COR-L47 (cell line): ENCODE data around the gene PMEPA1.
A peak's percentile ranks its signal among the peaks of the same experiment; 100 is the strongest.

ENCODE experiments used
- DNase-seq: peaks from one replicate; lab custom pipeline; 2025; lab: John Stamatoyannopoulos, UW

PMEPA1 gene

DNA sequence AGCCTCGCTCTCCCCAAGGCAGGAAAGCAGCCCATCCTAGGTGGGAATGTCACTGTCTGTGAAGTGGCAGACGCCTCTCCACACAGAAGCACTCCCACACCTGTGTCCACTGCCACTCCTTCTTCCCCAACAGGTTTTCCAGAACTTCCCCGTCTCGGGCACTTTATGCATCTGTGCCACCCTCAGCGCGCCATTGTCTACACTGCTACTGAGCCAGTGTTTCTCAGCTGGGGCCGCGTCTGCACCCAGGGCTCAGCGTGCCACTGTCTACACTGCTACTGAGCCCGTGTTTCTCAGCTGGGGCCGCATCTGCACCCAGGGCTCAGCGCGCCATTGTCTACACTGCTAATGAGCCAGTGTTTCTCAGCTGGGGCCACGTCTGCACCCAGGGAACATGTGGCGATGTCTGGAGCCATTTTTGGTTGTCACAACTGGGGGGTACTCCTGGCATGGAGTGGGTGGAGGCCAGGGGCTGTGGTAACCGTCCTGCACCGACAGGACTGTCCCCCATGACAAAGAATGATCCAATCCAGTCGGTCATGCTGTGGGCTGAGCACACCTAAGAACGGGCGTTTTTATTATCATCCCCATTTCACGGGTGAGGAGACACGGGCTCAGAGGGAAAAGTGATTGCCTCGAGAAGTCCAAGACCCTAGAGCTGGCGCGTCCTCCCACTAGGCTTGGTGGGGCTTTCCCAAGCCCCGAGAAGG, 47.9 kb downstream of the PMEPA1 start:
- no peak for DNase-seq

DNA sequence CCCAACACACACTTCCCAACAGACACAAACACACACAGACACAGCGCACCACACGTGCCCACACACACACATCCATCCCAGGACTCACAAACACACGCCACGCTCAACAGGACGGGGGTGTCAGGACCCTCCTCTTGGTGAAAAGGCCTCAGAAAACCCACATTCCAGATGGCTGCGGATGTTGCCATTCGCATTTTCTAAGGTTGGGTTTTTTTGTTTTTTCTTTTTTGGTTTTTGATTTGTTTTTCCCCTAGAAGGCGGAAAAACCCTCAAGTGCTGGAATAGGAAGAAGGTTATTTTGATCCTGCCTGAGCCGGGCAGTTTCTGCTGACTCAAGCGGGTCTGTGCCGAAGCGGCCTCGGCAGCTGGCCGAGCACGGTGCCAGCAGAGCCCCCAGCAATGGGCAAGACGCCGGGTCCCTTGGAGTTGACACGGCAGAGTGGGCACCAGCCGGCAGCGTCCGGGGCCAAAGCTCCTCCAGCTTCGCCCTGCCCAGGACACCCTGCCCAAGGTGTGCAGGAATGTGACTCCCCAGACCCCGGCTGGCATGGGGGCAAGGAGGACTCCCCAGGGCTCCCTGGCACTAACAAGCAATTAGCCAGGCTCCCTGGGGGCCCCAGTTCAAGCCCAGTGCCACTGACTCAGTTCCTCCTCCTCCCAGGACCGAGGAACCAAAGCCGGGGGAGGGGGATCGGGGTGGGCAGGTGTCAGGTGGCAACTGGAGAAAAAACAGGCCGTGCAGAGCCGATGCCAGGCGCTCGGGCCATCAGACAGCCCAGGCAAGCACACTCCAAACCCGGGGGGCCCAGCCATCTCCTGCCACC, 48.7 kb downstream of the PMEPA1 start:
- no peak for DNase-seq

DNA sequence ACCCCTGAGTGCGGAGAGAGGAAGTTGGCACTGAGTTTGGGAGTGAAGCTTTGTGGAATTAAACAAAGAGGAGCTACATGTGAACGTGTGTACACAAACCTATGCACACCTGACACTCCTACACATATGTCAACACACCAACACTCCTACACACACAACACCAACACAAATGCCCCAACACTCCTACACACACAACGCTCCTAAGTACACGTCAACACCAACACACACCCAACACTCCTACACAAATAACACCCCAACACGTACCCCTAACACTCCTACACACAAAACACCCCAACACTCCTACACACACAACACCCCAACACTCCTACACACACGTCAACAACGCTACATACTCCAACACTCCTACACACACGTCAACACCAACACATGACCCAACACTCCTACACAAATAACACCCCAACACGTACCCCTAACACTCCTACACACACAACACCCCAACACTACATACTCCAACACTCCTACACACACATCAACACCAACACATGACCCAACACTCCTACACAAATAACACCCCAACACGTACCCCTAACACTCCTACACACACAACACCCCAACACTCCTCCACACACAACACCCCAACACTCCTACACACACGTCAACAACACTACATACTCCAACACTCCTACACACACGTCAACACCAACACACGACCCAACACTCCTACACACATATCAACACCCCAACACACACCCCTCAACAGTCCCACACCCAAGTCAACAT, 49.5 kb downstream of the PMEPA1 start:
- no peak for DNase-seq

DNA sequence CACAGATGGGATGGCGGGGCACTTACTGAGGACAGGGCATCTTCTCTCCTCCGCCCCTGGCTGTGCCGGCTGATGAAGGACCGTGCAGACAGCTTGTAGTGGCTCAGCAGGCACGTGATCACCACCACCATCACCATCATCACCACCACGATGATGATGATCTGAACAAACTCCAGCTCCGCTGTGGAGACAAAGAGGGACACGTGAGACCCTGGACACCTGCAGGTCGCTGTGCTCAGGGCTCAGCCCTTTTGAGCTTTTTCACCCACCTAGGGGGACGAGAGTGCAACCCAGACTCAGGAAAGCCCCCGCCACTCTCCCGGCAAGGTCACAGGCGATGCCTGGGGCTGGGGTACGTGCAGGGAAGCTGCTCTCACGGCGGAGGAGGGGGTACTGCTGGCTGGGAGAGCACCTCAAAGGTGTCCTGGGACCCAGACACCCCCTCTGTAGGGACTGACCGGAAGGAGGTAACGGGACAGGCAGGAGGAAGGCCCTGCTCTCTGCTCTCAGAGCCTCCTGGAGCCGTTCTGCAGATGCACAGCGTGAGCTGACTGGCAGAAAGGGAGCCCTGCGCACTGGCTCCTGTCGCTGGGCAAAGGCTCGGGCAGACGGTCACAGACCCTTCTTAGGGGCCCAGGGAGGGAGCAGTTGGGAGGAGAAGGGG, 50.2 kb downstream of the PMEPA1 start:
- no peak for DNase-seq

DNA sequence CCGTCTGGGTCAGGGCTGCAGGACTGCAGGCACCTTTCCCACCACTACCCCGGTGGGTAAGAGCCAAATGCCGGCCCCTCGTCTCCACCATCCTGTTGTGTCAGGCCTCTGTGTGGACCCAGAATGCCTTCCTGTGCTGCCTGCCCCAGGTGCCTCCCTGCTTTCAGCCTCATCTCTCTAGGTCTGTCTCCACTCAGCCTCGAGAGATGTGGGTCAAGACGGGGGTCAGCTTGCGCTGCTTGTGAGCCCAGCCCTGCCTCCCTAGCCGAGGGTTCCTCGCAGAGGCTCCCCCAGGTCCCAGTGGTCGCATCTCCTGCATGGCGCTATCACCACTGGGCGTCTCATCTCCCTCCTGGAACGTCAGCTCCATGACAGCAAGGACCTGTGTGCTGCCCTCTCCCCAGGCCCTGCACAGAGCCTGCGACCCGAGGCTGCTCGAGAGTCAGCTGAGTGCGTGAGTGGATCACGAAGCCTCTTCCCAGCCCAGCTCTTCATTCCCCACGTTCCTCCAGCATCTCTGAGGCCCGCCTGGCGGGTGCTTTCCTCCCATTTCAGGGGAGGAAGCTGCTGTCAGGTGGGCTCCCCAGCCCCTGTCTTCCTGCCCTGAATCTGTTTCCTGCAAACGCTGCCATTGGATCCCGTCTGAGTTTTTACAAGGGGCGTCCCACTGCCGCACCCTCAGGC, 50.8 kb downstream of the PMEPA1 start:
- no peak for DNase-seq

DNA sequence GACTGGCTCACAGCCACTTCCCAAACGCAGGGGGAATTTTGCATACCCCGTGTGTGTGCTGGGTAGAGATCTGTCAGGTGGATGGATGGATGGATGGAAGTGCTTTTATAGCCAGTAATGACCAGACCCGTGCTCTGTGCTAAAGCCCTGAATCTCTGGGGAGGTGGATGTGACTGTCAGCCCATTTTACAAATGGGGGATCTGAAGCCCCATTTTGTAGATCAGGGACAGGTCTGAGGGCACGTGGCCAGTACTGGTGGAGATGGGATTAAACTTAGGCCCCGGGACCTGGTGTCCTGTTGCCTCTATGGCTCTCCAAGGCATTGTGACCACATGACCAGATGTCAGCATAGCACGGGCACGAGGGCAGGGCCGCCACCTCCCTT, 51.4 kb downstream of the PMEPA1 start:
- no peak for DNase-seq

DNA sequence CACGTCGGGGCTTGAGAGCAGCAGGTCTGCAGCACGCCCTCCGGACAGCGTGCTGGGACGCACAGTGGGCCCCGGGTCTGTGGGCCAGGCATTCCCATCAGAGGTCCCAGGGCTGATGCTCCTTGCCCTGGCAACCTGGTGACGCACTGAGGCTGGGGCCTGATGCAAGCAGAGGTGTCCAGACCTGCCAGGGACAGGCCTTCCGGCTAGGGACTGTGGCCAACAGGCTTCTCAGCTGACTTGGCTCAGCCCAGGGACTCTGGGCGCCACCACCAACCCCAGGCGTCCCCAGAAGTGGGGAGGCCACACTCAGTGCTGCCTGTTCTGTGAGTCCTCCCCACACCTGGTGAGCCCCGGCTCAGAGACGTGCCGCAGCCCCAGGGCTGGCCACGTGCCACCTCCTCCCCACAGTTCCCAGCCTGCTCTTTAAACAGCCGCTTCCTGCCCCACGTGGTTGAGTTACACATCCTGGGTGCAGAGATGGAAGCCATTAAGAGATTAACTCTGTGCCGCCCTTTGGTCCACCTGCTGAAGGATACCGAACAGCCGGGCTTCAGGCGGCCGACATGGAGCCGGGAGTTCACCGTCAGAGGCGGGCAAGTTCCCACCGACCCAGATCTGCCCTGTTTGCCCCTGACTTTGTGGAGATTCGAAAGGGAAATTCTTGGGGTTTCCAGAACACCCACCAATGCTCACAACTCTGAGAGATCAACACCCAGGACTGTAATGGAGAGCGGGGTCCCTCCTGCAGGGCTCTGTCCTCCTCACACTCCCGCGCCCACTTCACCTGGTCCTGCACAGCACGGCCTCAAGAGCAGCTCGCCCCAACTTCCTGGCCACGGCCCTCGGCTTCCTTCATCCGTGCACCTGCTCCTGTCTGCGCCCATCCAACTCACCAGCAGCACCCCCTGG, 52.0 kb downstream of the PMEPA1 start:
- peak; percentile 75 for DNase-seq

DNA sequence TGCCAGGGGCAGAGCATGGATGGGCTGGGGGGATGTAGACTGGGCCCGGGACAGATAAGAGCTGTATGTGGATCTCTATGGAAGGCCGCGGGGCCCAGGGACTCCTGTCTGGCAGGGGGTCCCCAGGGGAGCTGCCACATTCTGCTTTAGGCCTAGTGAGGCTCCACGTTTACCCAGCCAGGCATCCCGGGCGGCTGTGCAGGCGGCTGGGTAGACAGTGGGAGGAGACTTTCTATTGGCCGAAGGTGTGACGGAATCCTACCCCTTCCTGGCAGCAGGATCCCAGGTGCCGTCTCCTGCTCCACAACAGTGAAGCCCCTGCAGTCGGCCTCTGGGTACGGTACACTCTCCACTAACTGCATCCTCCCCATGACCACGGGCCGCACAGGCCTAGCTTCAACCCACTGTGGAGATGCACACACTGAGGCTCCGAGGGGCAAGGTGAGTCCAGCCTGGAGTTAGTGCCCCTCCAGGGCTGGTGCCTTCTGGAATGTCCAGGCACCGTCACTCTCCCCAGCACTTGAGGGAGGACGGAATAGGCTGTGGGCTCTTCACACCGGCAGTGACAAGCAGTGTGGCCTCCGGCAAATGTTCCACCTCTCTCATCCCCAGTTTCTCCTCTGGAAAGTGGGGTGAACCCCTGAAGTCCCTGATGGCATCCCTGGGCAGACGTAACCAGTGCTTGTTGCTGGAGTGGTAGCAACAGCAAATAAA, 52.8 kb downstream of the PMEPA1 start:
- DNase-seq = no peak

DNA sequence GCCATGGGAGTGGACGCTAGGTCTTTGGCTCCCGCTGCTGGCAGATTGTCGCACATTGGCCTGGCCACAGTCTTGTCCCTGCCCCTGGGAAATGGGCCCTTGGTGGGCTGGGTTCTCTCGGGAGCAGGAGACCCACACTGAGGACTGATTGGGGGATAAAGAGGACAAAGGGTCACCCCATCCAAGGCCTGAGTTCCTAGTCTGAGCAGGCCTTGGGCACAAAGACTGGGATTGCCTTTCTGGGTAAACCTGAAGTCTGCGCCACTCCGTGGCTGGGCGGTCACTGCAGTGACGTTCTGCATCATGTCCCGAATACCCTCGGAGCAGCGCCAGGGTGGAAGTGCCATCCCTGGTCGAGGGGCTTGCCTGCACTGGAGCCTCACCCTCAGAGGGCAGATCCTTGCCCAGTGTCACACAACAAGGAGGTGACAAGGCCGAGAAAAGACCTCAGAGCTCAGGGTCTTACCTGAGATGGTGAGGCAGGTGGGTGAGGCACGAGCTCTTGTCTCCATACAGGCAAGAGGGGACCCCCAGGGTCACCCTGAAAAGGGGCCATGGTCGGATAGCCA, 53.5 kb downstream of the PMEPA1 start:
- DNase-seq = no peak

DNA sequence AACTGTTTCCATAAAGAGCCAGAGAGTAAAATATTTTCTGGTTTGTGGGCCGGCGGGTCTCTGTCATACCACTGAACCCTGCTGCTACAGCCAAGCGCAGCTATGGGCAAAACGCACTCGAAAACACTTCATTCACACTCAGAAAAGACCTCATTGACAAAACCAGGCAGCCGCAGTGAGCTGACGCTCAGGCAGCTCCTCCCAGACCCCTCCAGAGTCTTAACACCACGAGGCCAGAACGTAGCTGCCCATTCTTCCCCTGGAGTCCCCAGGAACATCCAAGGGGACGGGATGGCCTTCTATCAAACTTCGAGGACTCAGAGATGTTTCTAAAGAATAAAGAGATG, 54.0 kb downstream of the PMEPA1 start:
- no peak for DNase-seq

DNA sequence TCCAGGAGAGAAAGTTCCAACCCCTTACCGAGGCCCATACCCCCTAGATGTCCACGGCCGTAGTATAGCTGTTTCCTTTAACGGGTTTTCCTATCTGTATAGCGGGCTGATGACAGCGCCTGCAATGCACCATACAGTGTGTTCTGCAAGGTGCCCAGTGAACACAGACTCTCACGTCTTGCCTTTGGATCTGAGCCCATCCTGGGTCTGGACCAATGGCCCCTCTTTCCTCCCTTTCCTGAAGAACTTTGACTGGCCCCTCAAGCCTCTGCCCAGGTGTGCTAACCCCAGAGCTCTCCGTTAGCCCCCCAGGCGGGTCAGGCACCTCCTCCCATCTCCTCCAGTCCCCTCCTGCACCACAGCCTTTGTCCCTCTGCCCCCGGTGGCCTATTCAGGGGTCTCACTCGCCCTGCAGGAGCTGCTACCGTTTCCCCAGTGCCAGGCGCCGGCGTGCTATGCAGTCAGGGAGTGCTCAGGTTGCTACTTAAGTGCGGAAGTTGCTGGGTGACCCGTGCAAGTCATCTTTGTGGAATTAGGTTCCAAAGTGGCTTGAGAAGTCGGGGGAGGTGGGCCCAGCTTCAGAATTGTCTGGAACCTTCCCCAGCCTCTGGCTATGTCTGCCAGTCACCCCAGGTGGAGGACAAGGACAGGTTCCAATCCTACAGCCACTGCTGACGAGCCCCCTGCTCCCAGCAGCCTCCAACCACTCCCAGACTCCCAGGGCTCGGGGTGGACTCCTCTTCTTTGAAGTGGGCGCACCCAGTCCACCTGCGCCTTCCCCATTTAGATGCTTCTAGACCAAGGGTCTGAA, 54.6 kb downstream of the PMEPA1 start:
- no peak for DNase-seq

DNA sequence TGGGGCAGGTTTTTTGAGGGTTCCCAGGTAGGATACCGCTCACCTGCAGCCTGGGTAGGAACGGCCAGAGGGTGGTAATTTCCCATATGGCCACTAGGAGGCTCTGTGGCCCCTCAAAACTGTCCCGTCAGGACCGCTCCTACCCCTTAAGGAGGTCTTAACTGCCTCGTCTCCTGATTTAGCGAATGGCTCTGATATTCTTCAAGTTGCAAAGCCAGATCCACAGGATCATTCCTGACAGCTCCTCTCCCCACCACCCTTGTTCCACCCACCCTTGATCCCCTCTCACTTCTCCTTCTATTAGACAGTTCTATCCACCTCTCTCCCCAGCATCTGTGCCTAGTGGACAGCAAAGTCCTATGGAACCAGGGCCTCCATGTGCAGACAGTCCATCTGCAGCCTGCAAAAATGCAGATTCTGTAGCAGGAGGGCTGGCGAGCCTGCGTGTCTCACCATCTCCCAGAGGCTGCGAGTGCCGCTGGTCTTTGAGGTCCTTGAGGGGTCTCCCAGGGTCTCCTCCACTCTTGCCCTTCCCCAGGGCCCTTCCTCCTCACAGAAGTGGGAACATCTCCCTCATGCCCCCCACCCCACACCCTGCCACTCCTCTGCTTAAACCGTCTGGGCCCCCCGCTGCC, 55.3 kb downstream of the PMEPA1 start:
- peak; percentile 35 for DNase-seq

DNA sequence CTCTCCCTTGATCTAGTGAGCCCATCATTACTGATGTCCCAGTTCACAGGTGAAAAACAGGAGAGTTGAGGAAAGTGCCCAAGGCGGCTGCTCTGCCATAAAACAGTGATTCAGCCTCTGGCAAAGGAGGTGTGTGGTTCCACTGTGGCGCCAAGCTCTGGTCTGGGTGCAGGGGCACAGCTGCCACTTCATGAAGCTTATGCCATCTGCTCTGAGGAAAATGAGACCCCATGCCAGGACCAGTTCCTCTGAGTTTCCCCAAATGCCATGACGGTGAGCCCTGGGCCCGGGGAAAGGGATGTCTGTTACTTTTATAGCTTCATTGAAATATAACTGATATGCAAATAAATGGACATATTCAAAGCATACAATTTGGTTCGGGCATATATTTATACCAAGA, 55.9 kb downstream of the PMEPA1 start:
- no peak for DNase-seq

DNA sequence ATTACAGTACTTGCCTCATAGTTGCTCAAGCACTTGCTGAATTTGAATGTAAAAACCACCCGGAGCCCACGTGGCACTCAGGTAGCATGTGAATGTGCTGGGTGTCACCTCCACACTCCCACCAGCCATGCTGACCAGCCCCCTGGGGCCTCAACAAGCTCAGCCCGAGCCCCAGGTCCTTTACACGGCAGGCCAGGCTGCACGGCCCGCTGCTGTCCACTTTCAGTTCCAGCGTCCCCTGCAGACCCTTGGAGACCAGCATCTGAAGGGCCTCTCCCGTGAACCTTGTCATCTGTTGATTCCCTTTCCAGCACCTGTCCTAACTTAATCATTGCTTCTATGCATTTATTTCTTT, 56.3 kb downstream of the PMEPA1 start:
- DNase-seq = no peak

DNA sequence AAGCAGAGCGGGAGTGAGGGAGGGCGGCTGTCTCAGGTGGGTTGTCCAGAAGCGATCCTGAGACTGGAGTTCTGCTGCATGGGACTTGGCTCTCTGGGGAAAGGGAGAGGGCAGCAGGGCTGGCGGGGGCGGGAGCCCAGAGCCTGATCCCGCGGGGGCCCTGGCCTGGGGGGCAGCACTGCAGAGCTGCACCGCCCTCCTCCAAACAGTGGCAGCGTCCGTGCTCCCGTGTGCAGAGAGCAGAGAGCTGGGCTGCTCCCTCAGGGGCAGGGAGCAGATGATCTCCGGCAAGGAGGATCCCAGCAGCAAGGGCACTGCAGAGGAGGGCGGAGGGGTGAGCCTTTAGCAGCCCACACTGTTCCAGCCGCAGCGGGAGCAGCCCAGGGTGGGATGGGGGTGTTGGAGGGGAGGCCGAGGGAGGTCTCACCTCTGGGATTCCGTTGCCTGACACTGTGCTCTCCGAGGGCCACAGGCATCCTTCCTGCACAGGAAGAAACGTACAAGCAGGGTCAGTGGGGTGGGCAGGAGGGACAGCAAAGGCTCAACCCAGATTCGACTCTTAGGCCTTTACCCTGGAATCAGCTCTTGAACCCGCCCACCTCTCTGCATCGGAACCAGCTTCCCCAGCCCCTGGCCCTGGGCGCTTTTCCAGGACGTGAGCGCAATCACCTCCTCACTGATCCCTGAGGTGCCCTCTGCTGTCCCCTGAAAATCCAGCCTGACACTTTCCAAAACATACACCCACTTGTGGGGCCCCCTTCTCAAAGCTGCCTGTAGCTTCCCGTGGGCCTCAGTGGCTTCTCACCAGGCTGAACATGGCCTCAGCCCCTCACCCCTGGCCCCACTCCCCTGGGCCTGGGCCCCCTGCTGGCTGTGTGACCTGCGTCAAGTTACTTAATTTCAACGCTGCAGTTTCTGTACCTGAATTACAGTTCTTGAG, 56.9 kb downstream of the PMEPA1 start:
- DNase-seq = no peak

DNA sequence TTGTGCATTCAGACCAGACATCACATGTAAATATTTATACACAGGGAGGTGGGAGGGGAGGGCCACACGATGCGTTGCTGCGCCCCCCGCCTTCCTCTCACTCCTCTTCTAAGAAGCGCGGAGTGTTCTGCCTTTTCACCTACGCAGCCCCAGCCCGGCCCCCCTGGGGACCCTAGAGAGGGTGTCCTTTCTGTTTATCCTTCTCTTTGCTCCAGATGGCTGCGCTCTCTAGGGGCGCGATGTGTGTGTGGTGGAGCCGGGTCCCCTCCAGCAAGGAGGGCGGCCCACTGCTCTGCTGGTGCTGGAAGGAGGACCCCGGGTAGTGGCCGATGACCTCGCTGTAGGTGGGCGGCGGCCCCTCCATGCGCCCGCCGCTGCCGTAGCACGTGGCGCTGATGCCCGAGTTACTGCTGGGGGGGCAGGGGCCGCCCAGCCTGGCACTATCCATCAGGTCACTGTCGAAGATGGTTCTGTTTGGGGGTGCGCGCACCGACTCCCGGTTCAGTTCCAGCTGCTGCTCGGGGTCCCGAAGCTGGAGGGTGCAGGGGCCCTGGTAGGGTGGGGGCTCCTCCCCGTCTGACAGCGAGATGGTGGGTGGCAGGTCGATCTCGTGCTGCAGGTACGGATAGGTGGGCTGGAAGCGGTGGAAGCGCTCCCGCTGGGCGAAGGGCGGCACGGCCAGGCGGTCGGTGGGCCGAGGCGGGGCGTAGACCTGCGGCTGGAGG, 57.8 kb downstream of the PMEPA1 start:
- DNase-seq = no peak
